Measurements from ENCODE around the gene PLXNA2. TPM values are rescaled to one million over a fixed set of nuclear protein-coding genes. Genes with fewer than 3 reads are reported as not detected.
A peak's percentile ranks its signal among the peaks of the same experiment; 100 is the strongest.

PLXNA2 gene
- 17.0 TPM for polyA plus RNA-seq (2012; ENCODE audit: insufficient read length, low read depth)

GRCh38 chr1:208243967-208244916, at the start of gene PLXNA2:
PLXNA2 (minus strand) TSS chr1:208244384; CDS start chr1:208217922, 26,462 bp downstream.
- TF ChIP-seq TAF1 (IDR thresholded peaks at IDR 0.05; ENCODE audit: borderline replicate concordance, insufficient read depth, low read length) (0 out of 2 replicates have a peak, but pooled peaks have one; percentile 50), SIN3A (IDR thresholded peaks at IDR 0.05; ENCODE audit: borderline replicate concordance, insufficient read depth, low read length) (no peak), POLR2AphosphoS5 (IDR thresholded peaks at IDR 0.05; ENCODE audit: low read depth, low read length) (peak; percentile 51), FOXP2 (optimal IDR thresholded peaks at IDR 0.05; ENCODE audit: borderline replicate concordance, extremely low read depth, extremely low read length, insufficient read depth) (peak; percentile 95), REST (IDR thresholded peaks at IDR 0.05; ENCODE audit: insufficient read depth in 1 of 2, low read depth in 2 of 2, low read length in 2 of 2) (no peak)

GRCh38 chr1:208292908-208293307, 48.7 kb upstream of the PLXNA2 start:
- TF ChIP-seq POLR2AphosphoS5 (IDR thresholded peaks at IDR 0.05; ENCODE audit: low read depth, low read length) = no peak
- TF ChIP-seq TAF1 (IDR thresholded peaks at IDR 0.05; ENCODE audit: borderline replicate concordance, insufficient read depth, low read length) = no peak
- no peak for TF ChIP-seq SIN3A (IDR thresholded peaks at IDR 0.05; ENCODE audit: borderline replicate concordance, insufficient read depth, low read length)

GRCh38 chr1:208291923-208292711, 47.9 kb upstream of the PLXNA2 start:
- no peak for TF ChIP-seq REST (IDR thresholded peaks at IDR 0.05; ENCODE audit: insufficient read depth in 1 of 2, low read depth in 2 of 2, low read length in 2 of 2)
- no peak for TF ChIP-seq SIN3A (IDR thresholded peaks at IDR 0.05; ENCODE audit: borderline replicate concordance, insufficient read depth, low read length)

GRCh38 chr1:208291129-208291528, 46.9 kb upstream of the PLXNA2 start:
- TF ChIP-seq REST (IDR thresholded peaks at IDR 0.05; ENCODE audit: insufficient read depth in 1 of 2, low read depth in 2 of 2, low read length in 2 of 2) (no peak), SIN3A (IDR thresholded peaks at IDR 0.05; ENCODE audit: borderline replicate concordance, insufficient read depth, low read length) (no peak), TAF1 (IDR thresholded peaks at IDR 0.05; ENCODE audit: borderline replicate concordance, insufficient read depth, low read length) (no peak), FOXP2 (optimal IDR thresholded peaks at IDR 0.05; ENCODE audit: borderline replicate concordance, extremely low read depth, extremely low read length, insufficient read depth) (no peak), POLR2AphosphoS5 (IDR thresholded peaks at IDR 0.05; ENCODE audit: low read depth, low read length) (no peak)

GRCh38 chr1:208289716-208290115, 45.5 kb upstream of the PLXNA2 start:
- no peak for TF ChIP-seq REST (IDR thresholded peaks at IDR 0.05; ENCODE audit: insufficient read depth in 1 of 2, low read depth in 2 of 2, low read length in 2 of 2)
- no peak for TF ChIP-seq TAF1 (IDR thresholded peaks at IDR 0.05; ENCODE audit: borderline replicate concordance, insufficient read depth, low read length)
- TF ChIP-seq POLR2AphosphoS5 (IDR thresholded peaks at IDR 0.05; ENCODE audit: low read depth, low read length) = no peak
- TF ChIP-seq FOXP2 (optimal IDR thresholded peaks at IDR 0.05; ENCODE audit: borderline replicate concordance, extremely low read depth, extremely low read length, insufficient read depth) = no peak
- no peak for TF ChIP-seq SIN3A (IDR thresholded peaks at IDR 0.05; ENCODE audit: borderline replicate concordance, insufficient read depth, low read length)
